Measurements from ENCODE around the gene MTPN.

The MTPN gene

DNA sequence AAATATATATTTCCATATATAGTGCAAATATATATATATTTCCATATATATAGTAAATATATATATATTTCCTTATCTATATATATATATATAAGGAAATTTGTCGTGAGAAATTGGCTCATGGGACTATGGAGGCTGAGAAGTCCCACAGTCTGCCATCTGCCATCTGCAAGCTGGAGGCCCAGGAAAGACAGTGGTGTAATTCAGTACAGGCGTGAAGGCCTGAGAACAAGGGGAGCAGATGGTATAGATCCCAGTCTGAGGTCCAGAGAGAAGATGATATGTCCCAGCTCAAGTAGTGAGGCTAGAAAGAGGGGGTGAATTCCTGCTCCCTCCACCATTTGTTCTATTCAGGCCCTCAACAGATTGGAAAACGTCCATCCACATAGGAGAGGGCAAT, 78.9 kb downstream of the MTPN start:
- ChIA-PET CTCF (no interaction called here), POLR2A (ENCODE audit: low non-redundant PET) (no interaction called here)
- no peak for DNase-seq (ENCODE audit: low spot score)
- H3K27ac ChIP-seq: no peak overlapping the region
- TF ChIP-seq CTCF (conservative IDR thresholded peaks at IDR 0.05; ENCODE audit: low read depth): no peak

DNA sequence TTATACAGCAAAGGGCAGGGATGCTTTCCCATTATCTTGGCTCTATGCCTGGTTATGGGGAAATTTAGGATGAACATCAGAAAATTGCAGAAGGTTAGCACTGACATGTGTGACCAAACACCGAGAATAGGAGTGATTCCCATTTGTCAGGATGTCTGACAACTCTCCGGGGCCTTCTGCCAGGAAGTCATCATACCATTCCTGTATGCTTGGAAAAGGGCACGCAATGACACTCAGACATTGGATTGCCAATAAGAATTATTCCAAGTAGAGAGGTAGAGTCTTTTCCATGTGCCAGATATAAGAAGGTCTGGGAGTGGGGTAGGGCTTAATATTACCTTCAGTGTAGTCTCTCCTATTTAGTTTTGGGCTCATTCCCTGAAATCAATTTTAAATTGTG, 82.3 kb downstream of the MTPN start:
- H3K27ac ChIP-seq: no peak overlapping the region
- TF ChIP-seq CTCF (conservative IDR thresholded peaks at IDR 0.05; ENCODE audit: low read depth): no peak
- POLR2A ChIA-PET (ENCODE audit: low non-redundant PET): no interaction called here
- no peak for DNase-seq (ENCODE audit: low spot score)
- CTCF ChIA-PET: interaction anchor here (0.6 kb wide), 1 partner anchor 1556 kb away, joined by 3 read pairs; no protein-coding TSS in a partner anchor

DNA sequence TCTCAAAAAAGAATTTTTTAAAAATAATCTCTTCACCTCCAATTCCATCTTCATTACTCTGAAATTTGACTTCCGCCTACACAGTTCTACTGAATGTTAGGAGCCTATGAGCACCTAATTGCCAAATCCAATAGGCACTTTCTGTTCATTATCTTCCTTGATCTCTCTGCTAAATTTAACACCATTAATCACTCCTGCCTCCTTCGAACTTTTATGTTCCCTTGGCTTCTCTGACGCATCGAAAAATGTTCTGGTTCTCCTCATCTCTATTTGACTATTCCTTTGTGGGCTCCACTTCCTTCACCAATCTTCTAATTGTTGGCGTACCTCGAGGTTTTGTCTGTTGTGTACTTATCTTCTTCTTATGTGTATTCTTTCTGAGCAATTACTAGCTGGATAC, 87.3 kb downstream of the MTPN start:
- DNase-seq (ENCODE audit: low spot score): no peak
- H3K27ac ChIP-seq: no peak overlapping the region
- TF ChIP-seq CTCF (conservative IDR thresholded peaks at IDR 0.05; ENCODE audit: low read depth): no peak
- POLR2A ChIA-PET (ENCODE audit: low non-redundant PET): no interaction called here
- CTCF ChIA-PET: no interaction called here

GRCh38 chr7:135888740-135889139, 88.4 kb downstream of the MTPN start:
- TF ChIP-seq CTCF (conservative IDR thresholded peaks at IDR 0.05; ENCODE audit: low read depth): no peak
- no peak for DNase-seq (ENCODE audit: low spot score)
- no peak overlapping the region for H3K27ac ChIP-seq
- ChIA-PET POLR2A (ENCODE audit: low non-redundant PET) (no interaction called here), CTCF (no interaction called here)

DNA sequence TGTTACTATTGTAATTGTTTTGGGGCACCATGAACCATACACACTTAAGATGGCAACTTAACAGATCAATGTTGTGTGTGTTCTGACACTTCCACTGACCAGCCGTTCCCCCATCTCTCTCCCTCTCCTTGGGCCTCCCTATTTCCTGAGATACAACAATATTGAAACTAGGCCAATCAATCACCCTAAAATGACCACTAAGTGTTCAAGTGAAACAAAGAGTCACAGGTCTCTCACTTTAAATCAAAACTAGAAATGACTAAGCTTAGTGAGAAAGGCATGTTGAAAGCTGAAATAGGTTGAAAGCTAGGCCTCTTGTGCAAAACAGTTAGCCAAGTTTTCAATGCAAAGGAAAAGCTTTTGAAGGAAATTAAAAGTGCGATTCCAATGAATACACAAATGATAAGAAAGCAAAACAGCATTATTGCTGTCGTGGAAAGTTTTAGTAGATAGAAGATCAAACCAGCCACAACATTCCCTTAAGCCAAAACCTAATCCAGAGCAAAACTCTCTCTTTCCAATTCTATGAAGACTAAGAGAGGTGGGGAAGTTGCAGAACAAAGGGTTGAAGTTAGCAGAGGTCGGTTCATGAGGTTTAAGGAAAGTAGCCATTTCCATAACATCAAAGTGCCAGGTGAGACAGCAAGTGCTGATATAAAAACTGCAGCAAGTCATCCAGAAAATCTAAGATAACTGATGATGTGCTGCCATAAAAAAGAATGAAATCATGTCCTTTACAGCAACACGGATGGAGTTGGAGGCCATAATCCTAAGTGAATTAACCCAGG, 90.6 kb downstream of the MTPN start:
- H3K27ac ChIP-seq: no peak overlapping the region
- POLR2A ChIA-PET (ENCODE audit: low non-redundant PET): no interaction called here
- no peak for DNase-seq (ENCODE audit: low spot score)
- CTCF ChIA-PET: no interaction called here
- no peak for TF ChIP-seq CTCF (conservative IDR thresholded peaks at IDR 0.05; ENCODE audit: low read depth)

GRCh38 chr7:135884495-135885232, 92.5 kb downstream of the MTPN start:
- ChIA-PET POLR2A (ENCODE audit: low non-redundant PET) (no interaction called here), CTCF (no interaction called here)
- no peak overlapping the region for H3K27ac ChIP-seq
- DNase-seq (ENCODE audit: low spot score): no peak
- no peak for TF ChIP-seq CTCF (conservative IDR thresholded peaks at IDR 0.05; ENCODE audit: low read depth)
